Osteocyte (in vitro differentiated cells): ENCODE results near the gene DCDC2B. TPM values are rescaled to one million over a fixed set of nuclear protein-coding genes. Genes with fewer than 3 reads are reported as not detected.

Source experiments
- DNase-seq: peaks from one replicate; pipeline ENCODE4 v3.0.0; 2021; ENCODE audit warnings: mixed read lengths; ENCODE audit not compliant: unreplicated experiment; ENCODE audit errors: extremely low spot score
- H3K27ac Mint-ChIP-seq: one replicate; pipeline ENCODE4 v1.8.0; 2021; ENCODE audit warnings: mild to moderate bottlenecking, mixed read lengths; ENCODE audit not compliant: unreplicated experiment
- H3K27me3 Mint-ChIP-seq: one replicate; pipeline ENCODE4 v1.8.0; 2021; ENCODE audit warnings: mixed read lengths; ENCODE audit not compliant: unreplicated experiment
- H3K36me3 Mint-ChIP-seq: one replicate; pipeline ENCODE4 v1.8.0; 2021; ENCODE audit warnings: mixed read lengths; ENCODE audit not compliant: unreplicated experiment
- H3K4me1 Mint-ChIP-seq: one replicate; pipeline ENCODE4 v1.8.0; 2021; ENCODE audit warnings: mixed read lengths; ENCODE audit not compliant: unreplicated experiment
- H3K4me3 Mint-ChIP-seq: one replicate; pipeline ENCODE4 v1.8.0; 2021; ENCODE audit warnings: mild to moderate bottlenecking, moderate library complexity, mixed read lengths; ENCODE audit not compliant: unreplicated experiment
- H3K9me3 Mint-ChIP-seq: one replicate; pipeline ENCODE4 v1.8.0; 2021; ENCODE audit warnings: mixed read lengths; ENCODE audit not compliant: unreplicated experiment
- total RNA-seq: library from RNA; stranded (reverse); gene quantifications from 2 replicates; pipeline ENCODE4 v1.2.1, GENCODE V29; 2021
- TF ChIP-seq, protein P1 (sequence below): fragments of 200-600 bp; sonication (generic); IDR thresholded peaks from 2 replicates; pipeline ENCODE4 v1.5.0; 2021; ENCODE audit warnings: antibody characterized with exemption, mild to moderate bottlenecking, moderate library complexity

Gene DCDC2B
- total RNA-seq, 1 donor from 2014 or later, result not detected

DNA sequence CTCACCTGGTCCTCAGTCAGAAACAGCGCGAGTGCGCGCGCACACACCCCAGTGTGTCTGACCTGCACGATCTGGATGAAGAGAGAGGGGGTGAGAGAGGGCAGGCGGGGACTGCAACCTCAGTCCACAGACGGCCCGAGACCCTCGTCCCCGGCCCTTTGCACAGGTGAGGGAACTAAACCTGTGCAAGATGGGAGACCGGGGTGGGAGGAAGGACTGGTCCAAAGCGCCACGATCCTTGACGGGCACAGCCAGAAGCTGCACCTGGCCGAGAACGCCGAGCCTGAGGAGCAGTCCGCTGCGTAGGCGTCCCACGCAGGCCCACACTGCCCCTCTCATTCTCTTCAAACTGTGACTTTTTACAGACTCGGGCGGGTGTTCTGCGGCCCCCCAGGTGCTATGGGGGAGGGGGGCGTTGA lies 3.9 kb upstream of the DCDC2B start:
- Mint-ChIP-seq H3K27ac (peak overlapping the region; percentile 84), H3K4me3 (peak overlapping the region; percentile 85), H3K4me1 (peaks cover 26% of the 10 kb centered on the region), H3K9me3 (no peaks in the 10 kb centered on the region), H3K27me3 (no peaks in the 10 kb centered on the region), H3K36me3 (no peaks in the 10 kb centered on the region)
- DNase-seq, result no peak
- TF ChIP-seq, protein P1, sequence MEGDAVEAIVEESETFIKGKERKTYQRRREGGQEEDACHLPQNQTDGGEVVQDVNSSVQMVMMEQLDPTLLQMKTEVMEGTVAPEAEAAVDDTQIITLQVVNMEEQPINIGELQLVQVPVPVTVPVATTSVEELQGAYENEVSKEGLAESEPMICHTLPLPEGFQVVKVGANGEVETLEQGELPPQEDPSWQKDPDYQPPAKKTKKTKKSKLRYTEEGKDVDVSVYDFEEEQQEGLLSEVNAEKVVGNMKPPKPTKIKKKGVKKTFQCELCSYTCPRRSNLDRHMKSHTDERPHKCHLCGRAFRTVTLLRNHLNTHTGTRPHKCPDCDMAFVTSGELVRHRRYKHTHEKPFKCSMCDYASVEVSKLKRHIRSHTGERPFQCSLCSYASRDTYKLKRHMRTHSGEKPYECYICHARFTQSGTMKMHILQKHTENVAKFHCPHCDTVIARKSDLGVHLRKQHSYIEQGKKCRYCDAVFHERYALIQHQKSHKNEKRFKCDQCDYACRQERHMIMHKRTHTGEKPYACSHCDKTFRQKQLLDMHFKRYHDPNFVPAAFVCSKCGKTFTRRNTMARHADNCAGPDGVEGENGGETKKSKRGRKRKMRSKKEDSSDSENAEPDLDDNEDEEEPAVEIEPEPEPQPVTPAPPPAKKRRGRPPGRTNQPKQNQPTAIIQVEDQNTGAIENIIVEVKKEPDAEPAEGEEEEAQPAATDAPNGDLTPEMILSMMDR, result no peak

DNA sequence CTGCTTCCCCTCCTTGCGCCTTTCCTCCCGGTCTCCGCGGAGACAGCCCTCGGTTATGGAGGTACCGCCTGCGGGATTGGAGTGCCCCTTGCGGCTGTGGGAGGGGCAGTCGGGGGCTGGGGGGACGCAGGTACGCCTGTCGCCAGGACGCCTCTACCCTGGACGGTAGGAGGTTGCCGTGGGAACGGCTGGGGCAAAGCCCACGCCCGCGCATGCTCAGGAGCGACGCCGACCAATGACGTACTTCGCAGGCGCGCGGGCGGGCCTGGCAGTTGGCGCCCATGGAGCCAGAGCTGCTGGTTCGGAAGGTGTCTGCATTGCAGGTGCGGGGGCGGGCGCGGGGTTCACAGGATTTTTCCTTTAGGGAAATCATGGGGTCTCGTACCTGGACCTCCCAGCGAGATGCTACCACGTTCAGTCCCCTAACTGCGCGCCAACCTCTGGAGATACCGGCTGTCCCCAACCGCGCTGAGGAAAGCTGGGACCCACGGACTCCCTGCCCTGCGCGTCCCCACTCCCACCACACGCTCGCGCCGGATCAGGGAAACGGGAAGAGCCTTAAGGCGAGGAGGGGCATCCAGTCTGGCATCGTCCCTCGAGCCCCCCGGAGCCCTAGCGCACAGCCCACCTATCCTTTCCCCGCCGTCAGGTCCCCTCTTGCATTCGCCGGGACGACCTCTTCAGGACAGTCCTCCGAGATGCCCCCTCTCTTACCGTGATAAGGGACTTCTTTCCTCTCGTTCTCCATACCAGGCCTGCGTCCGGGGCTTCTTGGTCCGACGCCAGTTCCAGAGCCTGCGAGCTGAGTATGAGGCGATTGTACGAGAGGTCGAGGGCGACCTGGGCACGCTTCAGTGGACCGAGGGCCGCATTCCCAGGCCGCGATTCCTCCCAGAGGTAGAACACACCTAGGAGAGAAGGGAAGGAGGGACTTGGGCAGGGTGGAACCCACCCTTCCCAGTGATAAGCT lies 3.2 kb upstream of the DCDC2B start, which contains the start of gene IQCC:
Gene IQCC, plus strand, starts transcription at position 271 of the 970 bp plus-strand sequence. Its CDS starts 11 bp downstream, at position 282.
- H3K27ac Mint-ChIP-seq, result peak within 1 kb of the TSS; percentile 84
- no peaks in the 10 kb centered on the region for H3K9me3 Mint-ChIP-seq
- H3K4me1 Mint-ChIP-seq, result peaks cover 22% of the 10 kb centered on the region
- no peaks in the 10 kb centered on the region for H3K27me3 Mint-ChIP-seq
- H3K36me3 Mint-ChIP-seq, result no peaks in the 10 kb centered on the region
- TF ChIP-seq, protein P1, result no peak
- DNase-seq, result peak; percentile 95
- H3K4me3 Mint-ChIP-seq, result peak within 1 kb of the TSS; percentile 85

DNA sequence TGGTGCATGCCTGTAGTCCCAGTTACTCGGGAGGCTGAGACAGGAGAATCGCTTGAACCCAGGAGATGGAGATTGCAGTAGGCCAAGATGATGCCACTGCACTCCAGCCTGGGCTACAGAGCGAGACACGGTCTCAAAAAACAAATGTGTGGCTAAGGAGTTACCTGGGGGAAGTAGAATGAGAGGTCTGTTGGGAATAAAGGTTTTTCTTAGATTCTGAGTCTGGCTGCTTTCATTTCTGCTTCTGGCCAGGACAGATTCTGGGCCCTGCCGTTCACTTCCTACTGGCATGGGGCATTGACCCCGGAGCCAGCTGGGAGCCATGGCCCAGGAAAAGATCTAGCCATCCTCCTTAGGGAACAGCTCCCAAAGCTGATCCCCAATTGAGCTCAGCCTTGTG lies 420 bp upstream of the DCDC2B start:
- Mint-ChIP-seq H3K36me3 (no peaks in the 10 kb centered on the region), H3K9me3 (no peaks in the 10 kb centered on the region), H3K27me3 (no peaks in the 10 kb centered on the region), H3K27ac (no peak overlapping the region), H3K4me3 (no peak overlapping the region), H3K4me1 (peaks cover 12% of the 10 kb centered on the region)
- no peak for DNase-seq
- TF ChIP-seq, protein P1, result no peak

DNA sequence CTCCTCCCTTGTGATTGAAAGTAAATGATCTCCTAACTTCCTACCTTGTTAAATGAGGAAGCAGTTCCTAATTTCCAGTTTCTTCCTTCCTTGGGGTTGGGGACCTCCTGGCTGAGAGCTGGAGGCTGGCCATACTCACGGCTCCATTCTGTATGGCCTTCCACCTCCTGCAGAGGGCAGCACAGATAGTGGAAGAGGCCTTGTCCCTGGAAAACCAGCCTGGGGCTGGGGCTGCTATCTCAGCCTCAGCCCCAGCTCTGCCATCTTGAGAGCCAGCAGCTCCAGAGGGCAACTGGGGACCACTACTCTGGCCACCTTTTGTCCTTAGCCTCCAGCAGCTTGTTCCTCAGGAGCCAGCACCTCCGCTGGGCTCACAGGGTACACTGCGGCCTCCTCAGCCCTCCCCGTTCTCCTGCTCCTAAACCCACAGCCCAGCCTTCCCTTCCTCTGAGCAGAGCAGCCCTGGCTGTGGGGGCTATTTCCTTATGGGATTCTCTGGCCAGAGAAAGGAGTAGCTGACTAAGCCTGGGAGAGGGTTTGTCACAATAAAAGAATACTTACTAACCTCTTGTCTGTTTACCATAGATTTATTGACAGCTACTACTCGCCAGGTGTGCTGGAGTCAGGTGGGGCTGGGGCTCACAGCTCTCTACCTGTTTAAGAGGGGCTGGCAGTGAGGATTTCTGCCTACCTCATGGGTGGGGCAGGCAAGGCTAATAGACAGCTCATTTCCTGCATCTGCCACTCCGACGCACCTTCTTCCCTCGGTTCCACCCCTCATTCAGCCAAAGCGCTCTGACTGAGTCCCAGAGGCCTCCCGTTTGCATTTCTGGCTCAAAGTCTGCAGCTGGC lies 7.0 kb downstream of the DCDC2B start:
- Mint-ChIP-seq H3K9me3 (no peaks in the 10 kb centered on the region), H3K27ac (no peak overlapping the region), H3K4me3 (no peak overlapping the region), H3K36me3 (peaks cover 5% of the 10 kb centered on the region), H3K27me3 (no peaks in the 10 kb centered on the region), H3K4me1 (peaks cover under 1% of the 10 kb centered on the region)
- TF ChIP-seq, protein P1, result peak; percentile 85
- DNase-seq, result no peak
